PC-3 (cell line): ENCODE measurements around the gene FMNL2.

Experiments
- CTCF ChIP-seq: fragments of 300-600 bp; sonication (generic); conservative IDR thresholded peaks from 2 replicates; pipeline ENCODE4 v1.5.1; 2017; ENCODE audit warnings: antibody characterized with exemption, low read depth, mild to moderate bottlenecking, low read length
- EZH2 ChIP-seq: fragments of 300-600 bp; sonication (generic); IDR thresholded peaks from one replicate; pipeline ENCODE4 v1.6.1; 2017; ENCODE audit warnings: antibody characterized with exemption, mild to moderate bottlenecking, low read length; ENCODE audit not compliant: unreplicated experiment

- TF ChIP-seq CTCF, result no peak
- TF ChIP-seq EZH2, result no peak
Observed at GRCh38 chr2:152348388-152348787, 13.4 kb downstream of the FMNL2 start.
